Immature natural killer cell (primary cell): ENCODE data around the gene ANKLE1. TPM values are rescaled to one million over a fixed set of nuclear protein-coding genes. Genes with fewer than 3 reads are reported as not detected.

Experiments
- DNase-seq, 3 donors: peaks; one replicate each; pipeline ENCODE4 v3.0.0; 2022; ENCODE audit warnings: mixed read lengths in 1 of 3
- H3K27ac Mint-ChIP-seq, 6 donors: one replicate each; pipeline ENCODE4 v1.8.0; 2020; ENCODE audit warnings: mixed read lengths in 6 of 6, mild to moderate bottlenecking in 5 of 6, inconsistent platforms in 4 of 6, moderate library complexity in 3 of 6
- H3K27me3 Mint-ChIP-seq, 3 donors: one replicate each; pipeline ENCODE4 v1.8.0; 2020 to 2021; ENCODE audit warnings: low read depth in 3 of 3, mild to moderate bottlenecking in 3 of 3, mixed read lengths in 3 of 3, moderate library complexity in 3 of 3, inconsistent platforms in 1 of 3
- H3K36me3 Mint-ChIP-seq, 3 donors: one replicate each; pipeline ENCODE4 v1.8.0; 2020; ENCODE audit warnings: mixed read lengths in 3 of 3, inconsistent platforms in 2 of 3, mild to moderate bottlenecking in 2 of 3
- H3K4me1 Mint-ChIP-seq, 2 donors: one replicate each; pipeline ENCODE4 v1.8.0; 2020; ENCODE audit warnings: inconsistent platforms in 2 of 2, mild to moderate bottlenecking in 2 of 2, mixed read lengths in 2 of 2, moderate library complexity in 1 of 2
- H3K4me3 Mint-ChIP-seq, 5 donors: one replicate each; pipeline ENCODE4 v1.8.0; 2020; ENCODE audit warnings: mild to moderate bottlenecking in 5 of 5, mixed read lengths in 5 of 5, inconsistent platforms in 3 of 5, moderate library complexity in 3 of 5
- H3K9me3 Mint-ChIP-seq, 6 donors: one replicate each; pipeline ENCODE4 v1.8.0; 2020; ENCODE audit warnings: mild to moderate bottlenecking in 6 of 6, mixed read lengths in 6 of 6, inconsistent platforms in 4 of 6, moderate library complexity in 3 of 6
- polyA plus RNA-seq, 3 donors: library from polyadenylated mRNA; unstranded; fragments of 300-500 nt; fragmentation: Illumina TruSeq; gene quantifications; one replicate each; pipeline ENCODE4 v1.2.3, GENCODE V29; 2021

ANKLE1 gene
- polyA plus RNA-seq, 3 donors from 2014 or later = not detected

DNA sequence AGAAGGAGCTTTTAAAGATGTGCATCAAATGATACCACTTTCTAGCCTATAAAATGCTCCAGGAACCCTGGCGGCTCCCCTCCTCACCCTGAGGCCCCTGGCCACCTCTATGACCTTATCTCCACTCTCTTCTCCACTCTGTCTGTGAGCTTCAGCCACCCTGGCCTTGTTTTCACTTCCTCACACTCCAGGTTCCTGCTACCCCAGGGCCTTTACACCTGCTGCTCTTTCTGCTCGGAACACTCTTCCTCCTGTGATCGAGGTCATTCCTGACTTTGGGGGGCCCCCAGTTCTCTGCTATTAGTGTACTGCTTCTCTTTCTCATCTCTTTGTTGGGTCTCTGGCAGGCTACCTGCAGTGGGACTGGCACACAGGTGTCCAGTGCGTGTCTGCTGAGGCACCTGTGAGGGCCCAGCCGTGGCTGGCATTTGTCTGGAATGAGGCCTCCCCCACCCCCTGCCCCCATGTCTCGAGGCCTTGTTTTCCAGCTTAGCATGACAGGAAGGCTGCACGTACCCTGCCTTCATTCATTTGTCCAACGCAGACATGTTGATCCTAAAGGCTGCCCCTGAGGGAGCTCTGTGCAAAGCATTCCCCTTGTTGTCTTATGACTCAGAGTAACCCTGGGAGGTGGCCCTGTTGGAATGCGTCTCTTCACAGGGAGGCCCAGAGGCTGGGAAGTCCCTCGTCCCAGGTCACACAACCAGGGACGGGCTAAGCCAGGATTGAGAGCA lies 29.9 kb downstream of the ANKLE1 start:
- H3K9me3 Mint-ChIP-seq = no peaks in the 10 kb centered on the region
- peaks cover 5 to 9% (median 6%) of the 10 kb centered on the region in 3 donors for H3K27me3 Mint-ChIP-seq
- DNase-seq = no peak
- H3K4me3 Mint-ChIP-seq = peak overlapping the region; percentile 14 to 61 (median 46)
- no peaks in the 10 kb centered on the region for H3K36me3 Mint-ChIP-seq
- H3K27ac Mint-ChIP-seq = peak overlapping the region in 4 of 6 donors; percentile 40 to 80 (median 44)
- H3K4me1 Mint-ChIP-seq = peaks cover 30 to 34% of the 10 kb centered on the region in 2 donors

DNA sequence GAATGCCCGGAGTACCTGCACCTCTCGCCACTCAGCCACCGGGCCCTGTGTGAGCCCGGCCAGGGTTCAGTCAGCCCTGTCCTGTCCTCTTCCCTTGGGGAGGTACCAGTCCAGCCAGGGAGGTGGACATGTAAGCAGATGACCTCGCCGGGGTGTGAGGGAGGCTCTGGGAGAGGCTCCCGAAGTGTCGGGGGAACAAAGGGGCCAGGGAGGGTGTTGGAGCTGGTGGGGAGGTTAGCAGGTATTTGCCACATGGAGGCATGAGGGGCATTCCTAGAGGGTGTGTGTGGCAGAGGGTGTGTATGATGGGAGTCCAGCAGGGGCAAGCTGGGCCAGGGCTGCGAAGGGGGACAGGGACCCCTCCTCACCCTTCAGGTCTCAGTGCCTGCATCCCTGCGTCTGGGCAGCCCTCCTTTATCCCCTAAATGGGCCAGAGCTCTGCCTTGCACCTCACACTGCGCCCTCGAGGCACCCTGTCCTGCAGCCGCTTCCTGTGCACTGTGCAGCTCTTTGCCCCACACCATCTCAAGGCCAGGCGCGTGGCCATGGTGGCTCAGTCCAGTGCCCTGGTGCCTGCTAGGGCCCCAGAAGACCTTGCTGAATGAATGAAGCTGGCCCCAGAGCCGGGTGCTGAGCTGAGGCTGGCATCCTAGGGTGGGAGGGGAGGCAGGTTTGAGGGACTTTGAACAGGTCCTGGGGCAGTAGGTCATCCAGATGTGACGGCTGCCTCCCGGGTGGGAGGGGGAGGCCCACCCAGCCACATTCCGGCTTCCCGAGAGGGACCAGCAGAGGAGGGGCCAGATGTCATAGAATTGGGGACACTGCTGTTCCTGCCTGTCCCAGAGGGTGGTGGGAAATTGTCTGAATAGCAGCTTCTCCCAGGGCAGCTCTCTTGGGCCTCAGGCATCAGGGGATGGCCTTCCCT lies 30.8 kb downstream of the ANKLE1 start:
- Mint-ChIP-seq H3K27ac (no peak overlapping the region), H3K36me3 (no peaks in the 10 kb centered on the region), H3K4me3 (no peak overlapping the region), H3K9me3 (no peaks in the 10 kb centered on the region), H3K27me3 (peaks cover 5 to 9% (median 6%) of the 10 kb centered on the region in 3 donors), H3K4me1 (peaks cover 28 to 32% of the 10 kb centered on the region in 2 donors)
- DNase-seq = no peak

DNA sequence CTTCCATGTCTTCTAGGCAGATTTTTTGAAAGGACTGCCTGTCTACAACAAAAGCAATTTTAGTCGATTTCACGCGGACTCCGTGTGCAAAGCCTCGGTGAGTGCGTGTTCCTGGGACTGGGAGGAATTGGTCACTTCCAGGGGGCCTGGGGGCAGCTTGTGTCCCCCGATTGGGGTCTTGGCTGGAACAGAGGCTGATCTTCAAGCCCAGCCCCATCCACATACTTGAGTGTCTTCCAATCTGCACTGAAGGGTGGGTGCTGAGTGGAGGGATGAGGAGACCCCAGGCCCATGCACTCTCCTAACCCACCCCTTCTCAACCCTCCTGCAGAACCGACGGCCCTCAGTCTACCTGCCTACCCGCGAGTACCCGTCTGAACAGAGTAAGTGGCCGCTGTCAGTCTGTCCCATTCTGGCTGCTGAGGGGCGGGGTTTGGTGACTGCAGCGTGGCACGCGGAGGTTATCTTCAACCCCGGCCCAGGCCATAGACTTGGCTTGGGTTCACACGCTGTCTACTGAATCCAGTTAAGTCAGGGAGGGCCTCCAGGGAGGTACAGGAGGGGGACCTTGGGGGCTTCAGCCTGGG lies 32.4 kb downstream of the ANKLE1 start:
- Mint-ChIP-seq H3K27me3 (peaks cover 4 to 5% (median 4%) of the 10 kb centered on the region in 3 donors), H3K4me1 (peaks cover 17 to 25% of the 10 kb centered on the region in 2 donors), H3K36me3 (no peaks in the 10 kb centered on the region), H3K4me3 (no peak overlapping the region), H3K27ac (no peak overlapping the region), H3K9me3 (no peaks in the 10 kb centered on the region)
- DNase-seq = no peak

DNA sequence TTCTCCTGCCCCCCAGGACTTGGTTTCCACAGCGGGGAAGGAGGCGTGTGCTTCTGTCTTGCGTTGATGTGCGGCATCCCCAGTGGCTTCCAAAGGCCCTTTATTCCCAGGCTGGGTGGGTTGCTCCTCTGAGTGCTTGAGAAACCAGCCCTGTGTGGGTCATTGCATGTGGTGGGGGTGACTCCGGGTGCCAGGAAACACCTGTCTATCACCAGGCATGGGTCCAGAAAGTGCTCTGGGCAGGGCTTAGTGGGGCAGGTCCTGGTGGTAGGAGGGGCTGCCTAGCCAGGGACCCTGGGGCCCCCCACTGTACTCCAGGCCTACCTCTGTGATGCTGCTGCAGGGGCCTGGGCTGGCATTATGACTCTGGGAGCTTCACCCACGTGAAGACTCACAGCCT lies 37.3 kb downstream of the ANKLE1 start:
- Mint-ChIP-seq H3K9me3 (no peaks in the 10 kb centered on the region), H3K4me1 (peaks cover 0 to 8% of the 10 kb centered on the region in 2 donors), H3K4me3 (no peak overlapping the region), H3K36me3 (peaks cover 0 to 13% (median 4%) of the 10 kb centered on the region in 3 donors), H3K27me3 (peaks cover 2 to 5% (median 3%) of the 10 kb centered on the region in 3 donors), H3K27ac (no peak overlapping the region)
- no peak for DNase-seq

DNA sequence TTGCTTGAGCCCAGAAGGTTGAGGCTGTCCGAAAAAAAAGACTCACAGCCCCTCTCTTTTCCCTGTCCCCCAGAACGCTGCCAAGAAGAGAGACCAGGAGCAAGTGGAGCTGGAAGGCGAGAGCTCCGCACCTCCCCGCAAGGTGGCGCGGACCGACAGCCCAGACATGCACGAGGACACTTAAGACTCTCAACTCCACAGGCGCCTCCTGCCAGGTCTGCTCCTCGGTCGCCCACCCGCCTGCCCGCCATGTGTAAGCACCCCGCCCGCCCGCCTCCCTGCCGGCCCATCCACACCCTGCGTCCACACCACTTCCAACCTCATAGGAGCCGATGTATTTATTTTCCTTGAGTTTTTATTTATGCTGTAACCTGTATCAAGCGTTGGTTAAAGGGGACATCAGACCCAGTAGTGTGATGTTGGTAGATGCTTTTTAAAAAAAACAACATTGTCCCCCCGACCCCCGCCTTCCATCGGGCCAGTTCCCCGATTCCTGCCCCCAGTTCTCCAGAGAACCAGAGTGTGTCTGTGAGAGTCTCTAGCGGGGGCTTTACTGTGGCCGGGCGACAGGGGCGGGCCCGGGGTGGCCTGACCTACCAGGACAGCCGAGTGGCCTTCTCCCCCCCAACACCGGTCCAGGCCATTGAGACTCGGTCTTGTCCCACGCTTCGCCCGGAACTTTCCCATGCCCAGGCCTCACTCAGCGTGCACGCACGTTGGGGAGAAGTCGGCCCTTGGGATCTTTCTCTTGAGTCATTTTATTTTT lies 38.0 kb downstream of the ANKLE1 start:
- peaks cover 2 to 5% (median 3%) of the 10 kb centered on the region in 3 donors for H3K27me3 Mint-ChIP-seq
- H3K36me3 Mint-ChIP-seq = peaks cover 0 to 13% (median 4%) of the 10 kb centered on the region in 3 donors
- H3K27ac Mint-ChIP-seq = no peak overlapping the region
- H3K9me3 Mint-ChIP-seq = no peaks in the 10 kb centered on the region
- no peak for DNase-seq
- no peak overlapping the region for H3K4me3 Mint-ChIP-seq
- peaks cover 0 to 8% of the 10 kb centered on the region in 2 donors for H3K4me1 Mint-ChIP-seq

DNA sequence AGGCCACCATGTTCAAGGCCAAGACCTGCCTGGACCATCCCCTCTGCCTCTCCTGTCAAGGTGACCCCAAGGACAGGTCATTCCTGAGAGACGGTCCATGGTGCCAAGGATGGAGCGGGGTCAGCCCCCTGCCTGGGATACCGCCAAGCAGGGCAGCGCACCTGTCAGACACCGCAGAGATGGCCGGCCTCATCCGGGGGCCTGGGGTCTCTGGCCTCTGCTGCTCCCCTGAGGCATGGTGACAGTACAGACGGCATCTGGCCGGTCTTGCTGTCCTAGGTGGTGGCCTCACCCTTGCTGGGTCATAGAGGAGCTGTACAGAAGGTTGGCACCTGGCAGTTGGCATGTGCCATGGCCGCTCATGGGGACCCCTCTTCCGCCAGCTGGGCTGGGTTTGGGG lies 38.7 kb downstream of the ANKLE1 start:
- Mint-ChIP-seq H3K9me3 (no peaks in the 10 kb centered on the region), H3K27me3 (peaks cover 2 to 5% (median 3%) of the 10 kb centered on the region in 3 donors), H3K36me3 (peaks cover 0 to 13% (median 4%) of the 10 kb centered on the region in 3 donors), H3K4me3 (no peak overlapping the region), H3K27ac (no peak overlapping the region), H3K4me1 (peaks cover 0 to 8% of the 10 kb centered on the region in 2 donors)
- DNase-seq = no peak

DNA sequence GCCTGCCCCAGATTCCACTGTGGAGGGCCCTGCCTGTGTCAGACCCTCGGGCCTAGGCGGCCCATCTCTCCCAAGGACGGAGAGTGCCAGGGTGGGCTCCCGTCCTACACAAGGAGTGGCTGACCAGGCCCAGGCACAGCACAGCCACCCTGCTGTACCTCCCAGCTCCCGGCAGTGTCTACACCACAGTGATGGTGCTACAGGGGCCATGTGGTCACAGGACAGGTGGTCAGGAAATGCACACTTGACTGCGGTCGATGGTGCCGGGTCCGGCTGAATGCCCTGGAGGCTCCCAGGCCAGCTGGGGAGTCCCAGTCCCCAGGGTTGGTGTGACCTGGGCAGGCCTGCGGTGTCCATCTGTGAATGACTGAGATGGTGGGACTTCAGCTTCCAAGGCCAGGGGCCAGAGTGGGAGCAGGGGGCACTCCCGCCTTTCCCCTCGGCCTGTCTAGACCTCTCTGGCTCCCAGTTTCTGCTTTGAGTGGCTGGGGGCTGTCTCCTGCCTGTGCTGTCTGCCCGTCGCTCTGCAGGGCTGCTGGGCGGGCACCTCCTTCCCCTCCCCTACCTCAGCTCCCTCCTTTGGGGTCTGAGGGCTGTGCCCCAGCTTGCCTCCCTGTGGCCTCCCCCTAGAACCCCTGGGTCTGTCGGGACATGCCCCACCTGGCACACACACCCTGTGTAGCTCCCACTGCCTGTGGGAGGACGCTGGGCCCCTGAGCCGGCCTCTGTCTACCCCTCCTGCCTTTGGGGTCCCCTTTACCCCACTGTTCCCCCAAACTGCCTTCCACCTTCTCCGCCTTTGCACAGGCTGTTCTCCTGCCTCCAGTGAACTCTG lies 40.2 kb downstream of the ANKLE1 start:
- H3K27me3 Mint-ChIP-seq = peaks cover 2 to 7% (median 2%) of the 10 kb centered on the region in 3 donors
- peaks cover 0 to 6% of the 10 kb centered on the region in 2 donors for H3K4me1 Mint-ChIP-seq
- no peak overlapping the region for H3K4me3 Mint-ChIP-seq
- no peak for DNase-seq
- H3K9me3 Mint-ChIP-seq = no peaks in the 10 kb centered on the region
- peaks cover 0 to 13% (median 4%) of the 10 kb centered on the region in 3 donors for H3K36me3 Mint-ChIP-seq
- H3K27ac Mint-ChIP-seq = no peak overlapping the region

DNA sequence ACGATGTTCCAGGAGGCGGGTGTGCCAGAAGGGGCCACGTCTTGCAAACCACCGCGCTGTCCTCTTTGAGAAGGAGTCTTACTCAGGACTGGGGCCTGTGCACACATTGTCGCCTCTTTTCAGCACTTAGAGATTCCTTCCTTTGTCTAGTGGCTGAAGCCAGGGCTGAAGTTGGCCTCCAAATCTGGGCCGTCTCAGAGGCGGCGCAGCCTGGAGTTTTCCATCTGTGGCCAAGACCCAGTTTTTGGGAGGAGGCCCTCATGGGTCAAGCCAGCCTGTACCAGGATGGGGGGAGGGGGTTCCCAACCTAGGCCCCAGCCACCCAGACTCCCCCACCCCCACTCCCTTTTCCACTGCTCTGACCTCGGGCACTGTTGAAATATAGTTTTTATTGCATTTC lies 41.2 kb downstream of the ANKLE1 start:
- no peak overlapping the region for H3K27ac Mint-ChIP-seq

DNA sequence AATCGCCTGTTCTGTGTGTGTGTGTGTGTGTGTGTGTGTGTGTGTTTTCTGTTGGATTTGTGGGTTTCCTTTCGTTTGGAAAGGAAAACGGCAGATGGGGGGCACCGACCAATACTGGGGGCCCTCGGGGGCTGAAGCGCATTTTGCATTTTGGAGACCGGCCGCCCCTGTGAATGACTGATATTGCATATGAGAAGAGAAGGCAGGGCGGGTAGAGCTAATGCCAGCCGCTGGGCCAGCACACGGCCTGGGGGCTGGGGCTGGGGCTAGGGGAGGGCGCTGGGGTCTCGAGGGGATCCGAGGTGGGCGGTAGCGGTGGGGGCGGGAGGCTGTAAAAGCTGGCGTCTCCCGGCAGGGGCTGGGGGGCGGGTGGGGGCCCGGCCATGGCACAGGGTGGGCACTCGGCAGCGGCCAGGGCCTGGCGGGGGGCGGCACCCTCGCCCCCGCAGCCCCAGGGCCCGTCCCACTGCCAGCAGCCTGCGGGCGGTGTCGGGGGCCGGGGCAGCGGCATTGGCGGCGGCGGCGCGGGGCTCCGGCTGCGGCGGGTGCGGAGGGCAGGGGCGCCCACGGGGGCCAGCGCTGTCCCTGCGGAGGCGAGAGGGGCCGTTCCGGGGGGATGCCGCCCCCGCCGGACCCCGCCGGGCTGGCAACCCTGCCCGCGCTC lies 41.7 kb downstream of the ANKLE1 start:
- Mint-ChIP-seq H3K36me3 (peaks cover 0 to 13% (median 4%) of the 10 kb centered on the region in 3 donors), H3K27ac (no peak overlapping the region)

More for the DNA sequence above, 41.2 kb downstream of the ANKLE1 start:
- H3K4me1 Mint-ChIP-seq = peaks cover 0 to 7% of the 10 kb centered on the region in 2 donors
- H3K36me3 Mint-ChIP-seq = peaks cover 0 to 13% (median 4%) of the 10 kb centered on the region in 3 donors
- DNase-seq = no peak
- no peaks in the 10 kb centered on the region for H3K9me3 Mint-ChIP-seq
- peaks cover 2 to 7% (median 2%) of the 10 kb centered on the region in 3 donors for H3K27me3 Mint-ChIP-seq
- no peak overlapping the region for H3K4me3 Mint-ChIP-seq

DNA sequence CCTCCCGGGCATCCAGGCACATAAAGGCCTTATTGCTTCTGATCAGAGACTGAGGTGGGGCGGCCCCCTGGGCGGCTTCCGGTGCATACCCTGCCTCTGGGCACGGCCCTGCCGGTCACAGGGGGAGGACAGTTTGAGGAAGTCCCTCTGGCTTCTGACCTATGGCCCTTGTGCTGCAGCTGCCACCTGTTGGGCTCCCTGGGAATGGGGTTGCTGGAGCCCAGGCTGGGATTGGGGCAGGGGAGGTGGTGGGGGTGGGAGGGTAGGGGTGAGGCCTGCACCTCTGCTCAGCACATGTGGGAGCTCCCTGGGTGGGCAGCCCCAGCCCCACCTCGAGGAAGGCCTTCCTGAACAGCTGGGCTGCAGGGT lies 42.2 kb downstream of the ANKLE1 start:
- Mint-ChIP-seq H3K9me3 (no peaks in the 10 kb centered on the region), H3K36me3 (peaks cover 0 to 13% (median 4%) of the 10 kb centered on the region in 3 donors), H3K27ac (no peak overlapping the region), H3K4me3 (no peak overlapping the region), H3K4me1 (peaks cover 0 to 8% of the 10 kb centered on the region in 2 donors), H3K27me3 (peaks cover 2 to 7% (median 2%) of the 10 kb centered on the region in 3 donors)
- no peak for DNase-seq

More for the DNA sequence above, 41.7 kb downstream of the ANKLE1 start:
- Mint-ChIP-seq H3K27me3 (peaks cover 2 to 7% (median 2%) of the 10 kb centered on the region in 3 donors), H3K4me3 (no peak overlapping the region), H3K9me3 (no peaks in the 10 kb centered on the region), H3K4me1 (peaks cover 0 to 7% of the 10 kb centered on the region in 2 donors)
- DNase-seq = no peak

DNA sequence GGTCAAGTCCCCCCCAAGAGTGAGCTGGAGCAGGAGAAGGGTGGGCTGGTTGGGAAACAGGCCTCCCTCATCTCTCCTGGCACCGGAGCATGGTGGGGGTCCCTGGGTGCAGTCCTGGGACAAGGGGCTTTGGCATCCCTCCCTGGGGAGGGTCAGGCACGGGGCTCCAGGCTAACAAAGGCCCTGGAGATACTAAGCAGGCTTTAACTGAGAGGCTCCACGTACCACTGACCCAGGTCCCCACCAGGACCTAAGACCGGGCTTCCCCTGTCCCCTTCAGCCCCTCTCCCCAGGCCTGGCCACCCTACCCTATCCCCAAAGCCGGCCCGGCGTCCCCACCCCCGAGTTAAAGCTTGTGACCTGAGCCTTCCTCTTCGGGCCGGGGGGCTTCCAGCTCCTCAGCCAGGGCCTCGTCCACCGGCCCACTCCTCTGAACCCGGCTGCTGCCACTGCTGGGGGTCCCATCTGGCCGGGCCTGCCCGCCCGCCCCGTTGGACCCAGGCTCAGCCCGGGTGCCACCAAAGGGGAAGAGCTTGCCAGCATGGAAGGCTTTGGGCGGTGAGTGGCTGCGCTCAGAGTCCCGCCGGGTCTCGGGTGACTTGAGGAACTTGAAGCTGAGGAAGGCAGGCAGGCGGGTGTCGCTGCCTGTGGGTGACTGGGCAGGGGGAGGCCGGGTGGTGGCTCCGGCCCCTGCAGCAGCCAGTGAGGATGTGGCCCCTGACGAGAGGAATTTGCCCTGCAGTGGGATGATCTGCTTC lies 42.8 kb downstream of the ANKLE1 start:
- DNase-seq = no peak
- Mint-ChIP-seq H3K27me3 (peaks cover 2 to 7% (median 2%) of the 10 kb centered on the region in 3 donors), H3K9me3 (no peaks in the 10 kb centered on the region), H3K36me3 (peaks cover 0 to 9% (median 4%) of the 10 kb centered on the region in 3 donors), H3K4me3 (no peak overlapping the region), H3K4me1 (peaks cover 0 to 9% of the 10 kb centered on the region in 2 donors), H3K27ac (no peak overlapping the region)
